Naive B cell (primary cell): ENCODE results near the gene PPM1G. TPM values are rescaled to one million over a fixed set of nuclear protein-coding genes. Genes with fewer than 3 reads are reported as not detected.

Experiments
- ATAC-seq, 2 donors: fragments of 150-1000 bp; cut with Tn5 transposase; 2 replicates each; pipeline ENCODE4 v1.10.0; 2021; ENCODE audit warnings: low read depth in 2 of 2, mild to moderate bottlenecking in 2 of 2, moderate library complexity in 2 of 2
- DNase-seq: peaks from one replicate; pipeline ENCODE4 v3.0.0; 2022
- H3K27ac Mint-ChIP-seq, 6 donors: one replicate each; pipeline ENCODE4 v1.8.0; 2020 to 2022; ENCODE audit warnings: mild to moderate bottlenecking in 6 of 6, mixed read lengths in 6 of 6, moderate library complexity in 5 of 6, inconsistent platforms in 2 of 6
- H3K27me3 Mint-ChIP-seq, 3 donors: one replicate each; pipeline ENCODE4 v1.8.0; 2021 to 2022; ENCODE audit warnings: mixed read lengths in 3 of 3, mild to moderate bottlenecking in 1 of 3
- H3K36me3 Mint-ChIP-seq, 2 donors: one replicate each; pipeline ENCODE4 v1.8.0; 2020 to 2022; ENCODE audit warnings: mixed read lengths in 2 of 2, inconsistent platforms in 1 of 2, mild to moderate bottlenecking in 1 of 2
- H3K4me1 Mint-ChIP-seq, 3 donors: one replicate each; pipeline ENCODE4 v1.8.0; 2020 to 2022; ENCODE audit warnings: mixed read lengths in 3 of 3, inconsistent platforms in 1 of 3, mild to moderate bottlenecking in 1 of 3, moderate library complexity in 1 of 3
- H3K4me3 Mint-ChIP-seq, 8 donors: one replicate each; pipeline ENCODE4 v1.8.0; 2020 to 2022; ENCODE audit warnings: mild to moderate bottlenecking in 8 of 8, mixed read lengths in 8 of 8, moderate library complexity in 8 of 8, inconsistent platforms in 2 of 8
- H3K9me3 Mint-ChIP-seq, 7 donors: one replicate each; pipeline ENCODE4 v1.8.0; 2020 to 2022; ENCODE audit warnings: mixed read lengths in 7 of 7, mild to moderate bottlenecking in 5 of 7, inconsistent platforms in 2 of 7, moderate library complexity in 1 of 7
- polyA plus RNA-seq, 6 donors: library from polyadenylated mRNA; unstranded; fragments of 300-500 nt; fragmentation: Illumina TruSeq; gene quantifications; one replicate each; pipeline ENCODE4 v1.2.3, GENCODE V29; 2021; ENCODE audit warnings: low read depth in 6 of 6

The PPM1G gene
- polyA plus RNA-seq = 100 to 1,000 TPM in 1 of 6 donors, 10 to 100 TPM in 5; 67.1 to 105 (median 73.2) TPM

- peaks cover 0 to 8% of the 10 kb centered on the region in 2 donors for H3K36me3 Mint-ChIP-seq
- DNase-seq = peak; percentile 96
- H3K4me3 Mint-ChIP-seq = peak within 1 kb of the TSS; percentile 83 to 96 (median 93)
- H3K27me3 Mint-ChIP-seq = peaks cover 6 to 17% (median 9%) of the 10 kb centered on the region in 3 donors
- H3K27ac Mint-ChIP-seq = peak within 1 kb of the TSS; percentile 81 to 99 (median 97)
- peak; percentile 96 for ATAC-seq
- H3K4me1 Mint-ChIP-seq = peaks cover 21 to 36% (median 28%) of the 10 kb centered on the region in 3 donors
- peaks cover 0 to 5% (median 0%) of the 10 kb centered on the region in 7 donors for H3K9me3 Mint-ChIP-seq
These were observed at the start of gene PPM1G for GRCh38 chr2:27409321-27410073. TSS of gene PPM1G (minus strand) at chr2:27409591. CDS start at chr2:27409422, 169 bp downstream.

- H3K4me3 Mint-ChIP-seq = no peak overlapping the region
- DNase-seq (no peak), ATAC-seq (no peak)
- no peaks in the 10 kb centered on the region for H3K9me3 Mint-ChIP-seq
- H3K36me3 Mint-ChIP-seq = peaks cover 22% of the 10 kb centered on the region in 2 donors
- H3K27ac Mint-ChIP-seq = peak overlapping the region in 1 of 6 donors; percentile 80
- no peaks in the 10 kb centered on the region for H3K27me3 Mint-ChIP-seq
- H3K4me1 Mint-ChIP-seq = no peaks in the 10 kb centered on the region
These were observed 44.6 kb upstream of the PPM1G start for GRCh38 chr2:27453968-27454367.

- no peak for ATAC-seq
- no peak overlapping the region for H3K27ac Mint-ChIP-seq
- peaks cover 9 to 33% of the 10 kb centered on the region in 2 donors for H3K36me3 Mint-ChIP-seq
- H3K4me1 Mint-ChIP-seq = no peaks in the 10 kb centered on the region
- no peaks in the 10 kb centered on the region for H3K27me3 Mint-ChIP-seq
- DNase-seq = no peak
- no peak overlapping the region for H3K4me3 Mint-ChIP-seq
- H3K9me3 Mint-ChIP-seq = no peaks in the 10 kb centered on the region
These were observed 41.7 kb upstream of the PPM1G start for GRCh38 chr2:27451095-27451494.

GRCh38 chr2:27448381-27448780 is 39.0 kb upstream of the PPM1G start:
- Mint-ChIP-seq H3K27me3 (no peaks in the 10 kb centered on the region), H3K4me1 (peaks cover 0 to under 1% (median 0%) of the 10 kb centered on the region in 3 donors)

GRCh38 chr2:27446057-27446456 is 36.7 kb upstream of the PPM1G start:
- no peak for ATAC-seq

More at GRCh38 chr2:27448381-27448780, 39.0 kb upstream of the PPM1G start:
- Mint-ChIP-seq H3K4me3 (no peak overlapping the region), H3K27ac (peak overlapping the region in 2 of 6 donors; percentile 69 to 72), H3K36me3 (peaks cover 10 to 18% of the 10 kb centered on the region in 2 donors), H3K9me3 (no peaks in the 10 kb centered on the region)
- no peak for DNase-seq
- no peak for ATAC-seq

GRCh38 chr2:27445615-27446014 is 36.2 kb upstream of the PPM1G start:
- Mint-ChIP-seq H3K9me3 (no peaks in the 10 kb centered on the region), H3K27me3 (no peaks in the 10 kb centered on the region), H3K4me1 (peaks cover 3 to 9% (median 7%) of the 10 kb centered on the region in 3 donors), H3K36me3 (peaks cover 15 to 27% of the 10 kb centered on the region in 2 donors), H3K27ac (peak overlapping the region in 1 of 6 donors; percentile 57), H3K4me3 (no peak overlapping the region)
- ATAC-seq (no peak), DNase-seq (no peak)

More at GRCh38 chr2:27446057-27446456, 36.7 kb upstream of the PPM1G start:
- no peak for DNase-seq
- Mint-ChIP-seq H3K4me1 (peaks cover 3 to 9% (median 7%) of the 10 kb centered on the region in 3 donors), H3K27ac (peak overlapping the region in 2 of 6 donors; percentile 29 to 57), H3K36me3 (peaks cover 13 to 23% of the 10 kb centered on the region in 2 donors), H3K27me3 (no peaks in the 10 kb centered on the region), H3K9me3 (no peaks in the 10 kb centered on the region), H3K4me3 (no peak overlapping the region)

- ATAC-seq (no peak), DNase-seq (no peak)
- H3K4me3 Mint-ChIP-seq = no peak overlapping the region
- H3K9me3 Mint-ChIP-seq = no peaks in the 10 kb centered on the region
- H3K27me3 Mint-ChIP-seq = no peaks in the 10 kb centered on the region
- H3K4me1 Mint-ChIP-seq = peaks cover 3 to 9% (median 7%) of the 10 kb centered on the region in 3 donors
- H3K36me3 Mint-ChIP-seq = peaks cover 20 to 31% of the 10 kb centered on the region in 2 donors
- H3K27ac Mint-ChIP-seq = peak overlapping the region in 1 of 6 donors; percentile 57
These were observed 35.8 kb upstream of the PPM1G start for GRCh38 chr2:27445155-27445554.

- peak overlapping the region in 4 of 6 donors; percentile 25 to 95 (median 90) for H3K27ac Mint-ChIP-seq
- H3K27me3 Mint-ChIP-seq = no peaks in the 10 kb centered on the region
- H3K4me3 Mint-ChIP-seq = peak overlapping the region in 3 of 8 donors; percentile 20 to 80 (median 57)
- peaks cover 3 to 14% (median 7%) of the 10 kb centered on the region in 3 donors for H3K4me1 Mint-ChIP-seq
- H3K36me3 Mint-ChIP-seq = peaks cover 27 to 37% of the 10 kb centered on the region in 2 donors
- DNase-seq = no peak
- no peaks in the 10 kb centered on the region for H3K9me3 Mint-ChIP-seq
- ATAC-seq = peak; percentile 15
These were observed 33.5 kb upstream of the PPM1G start for GRCh38 chr2:27442920-27443282.

- Mint-ChIP-seq H3K36me3 (peaks cover 27 to 34% of the 10 kb centered on the region in 2 donors), H3K4me1 (peaks cover 3 to 14% (median 7%) of the 10 kb centered on the region in 3 donors), H3K27me3 (no peaks in the 10 kb centered on the region), H3K27ac (peak within 1 kb of the TSS in 4 of 6 donors; percentile 71 to 95 (median 90)), H3K9me3 (no peaks in the 10 kb centered on the region), H3K4me3 (peak within 1 kb of the TSS in 4 of 8 donors; percentile 20 to 82 (median 68))
- ATAC-seq (peak; percentile 79 to 89), DNase-seq (peak; percentile 27)
These were observed 32.8 kb upstream of the PPM1G start, which contains the start of gene KRTCAP3 for GRCh38 chr2:27441958-27442919. TSS of gene KRTCAP3 (plus strand) at chr2:27442381. CDS start at chr2:27442413, 32 bp downstream.

- peak overlapping the region in 1 of 6 donors; percentile 71 for H3K27ac Mint-ChIP-seq
- no peak for DNase-seq
- peaks cover 27 to 39% of the 10 kb centered on the region in 2 donors for H3K36me3 Mint-ChIP-seq
- H3K9me3 Mint-ChIP-seq = no peaks in the 10 kb centered on the region
- no peaks in the 10 kb centered on the region for H3K27me3 Mint-ChIP-seq
- ATAC-seq = no peak
- H3K4me1 Mint-ChIP-seq = peaks cover 3 to 14% (median 7%) of the 10 kb centered on the region in 3 donors
- H3K4me3 Mint-ChIP-seq = no peak overlapping the region
These were observed 32.0 kb upstream of the PPM1G start for GRCh38 chr2:27441226-27441926.

- Mint-ChIP-seq H3K36me3 (peaks cover 33 to 63% of the 10 kb centered on the region in 2 donors), H3K4me3 (peak overlapping the region in 2 of 8 donors; percentile 48 to 51), H3K4me1 (peaks cover 11 to 24% (median 13%) of the 10 kb centered on the region in 3 donors), H3K27ac (peak overlapping the region in 3 of 6 donors; percentile 8 to 44 (median 39)), H3K9me3 (no peaks in the 10 kb centered on the region), H3K27me3 (no peaks in the 10 kb centered on the region)
- ATAC-seq = no peak
- DNase-seq = no peak
These were observed 26.2 kb upstream of the PPM1G start for GRCh38 chr2:27435628-27436027.

GRCh38 chr2:27431395-27431794 is 22.0 kb upstream of the PPM1G start:
- Mint-ChIP-seq H3K36me3 (peaks cover 21 to 36% of the 10 kb centered on the region in 2 donors), H3K4me1 (peaks cover 27 to 46% (median 37%) of the 10 kb centered on the region in 3 donors), H3K27ac (peak overlapping the region in 1 of 6 donors; percentile 47), H3K4me3 (peak overlapping the region in 4 of 8 donors; percentile 56 to 83 (median 72)), H3K9me3 (no peaks in the 10 kb centered on the region), H3K27me3 (no peaks in the 10 kb centered on the region)
- ATAC-seq = no peak
- DNase-seq = no peak
